Measurements from ENCODE around the gene PLOD2.

DNA sequence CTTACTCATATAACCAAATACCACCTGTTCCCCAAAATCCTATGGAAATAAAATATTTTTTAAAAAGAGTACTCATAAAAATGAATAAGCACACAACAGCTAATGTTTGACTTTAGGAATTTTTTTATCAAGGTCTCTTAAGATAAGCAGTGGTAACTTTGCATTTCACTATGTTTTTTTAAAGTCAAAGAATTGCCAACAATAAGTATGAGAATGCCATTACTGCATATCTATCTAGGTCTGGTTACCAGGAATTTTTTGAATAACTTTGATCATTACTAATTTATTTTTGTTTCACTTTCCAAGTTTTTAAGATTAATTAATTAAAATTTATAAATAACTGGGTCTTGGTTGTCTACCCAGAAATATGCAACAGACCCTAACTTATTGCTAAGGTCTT, 48.4 kb upstream of the PLOD2 start:
- TF ChIP-seq, protein P1, sequence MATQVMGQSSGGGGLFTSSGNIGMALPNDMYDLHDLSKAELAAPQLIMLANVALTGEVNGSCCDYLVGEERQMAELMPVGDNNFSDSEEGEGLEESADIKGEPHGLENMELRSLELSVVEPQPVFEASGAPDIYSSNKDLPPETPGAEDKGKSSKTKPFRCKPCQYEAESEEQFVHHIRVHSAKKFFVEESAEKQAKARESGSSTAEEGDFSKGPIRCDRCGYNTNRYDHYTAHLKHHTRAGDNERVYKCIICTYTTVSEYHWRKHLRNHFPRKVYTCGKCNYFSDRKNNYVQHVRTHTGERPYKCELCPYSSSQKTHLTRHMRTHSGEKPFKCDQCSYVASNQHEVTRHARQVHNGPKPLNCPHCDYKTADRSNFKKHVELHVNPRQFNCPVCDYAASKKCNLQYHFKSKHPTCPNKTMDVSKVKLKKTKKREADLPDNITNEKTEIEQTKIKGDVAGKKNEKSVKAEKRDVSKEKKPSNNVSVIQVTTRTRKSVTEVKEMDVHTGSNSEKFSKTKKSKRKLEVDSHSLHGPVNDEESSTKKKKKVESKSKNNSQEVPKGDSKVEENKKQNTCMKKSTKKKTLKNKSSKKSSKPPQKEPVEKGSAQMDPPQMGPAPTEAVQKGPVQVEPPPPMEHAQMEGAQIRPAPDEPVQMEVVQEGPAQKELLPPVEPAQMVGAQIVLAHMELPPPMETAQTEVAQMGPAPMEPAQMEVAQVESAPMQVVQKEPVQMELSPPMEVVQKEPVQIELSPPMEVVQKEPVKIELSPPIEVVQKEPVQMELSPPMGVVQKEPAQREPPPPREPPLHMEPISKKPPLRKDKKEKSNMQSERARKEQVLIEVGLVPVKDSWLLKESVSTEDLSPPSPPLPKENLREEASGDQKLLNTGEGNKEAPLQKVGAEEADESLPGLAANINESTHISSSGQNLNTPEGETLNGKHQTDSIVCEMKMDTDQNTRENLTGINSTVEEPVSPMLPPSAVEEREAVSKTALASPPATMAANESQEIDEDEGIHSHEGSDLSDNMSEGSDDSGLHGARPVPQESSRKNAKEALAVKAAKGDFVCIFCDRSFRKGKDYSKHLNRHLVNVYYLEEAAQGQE (IDR thresholded peaks at IDR 0.05; ENCODE audit: insufficient read depth in 1 of 2, low read depth in 2 of 2, low read length in 1 of 2), result no peak
- TF ChIP-seq POLR2AphosphoS5 (IDR thresholded peaks at IDR 0.05; ENCODE audit: low read depth, low read length) (no peak), TCF7L2 (IDR thresholded peaks at IDR 0.05; ENCODE audit: low read depth, low read length) (no peak), SIN3A (IDR thresholded peaks at IDR 0.05; ENCODE audit: borderline replicate concordance, insufficient read depth, low read depth, low read length) (no peak)
- TF ChIP-seq, protein P2, sequence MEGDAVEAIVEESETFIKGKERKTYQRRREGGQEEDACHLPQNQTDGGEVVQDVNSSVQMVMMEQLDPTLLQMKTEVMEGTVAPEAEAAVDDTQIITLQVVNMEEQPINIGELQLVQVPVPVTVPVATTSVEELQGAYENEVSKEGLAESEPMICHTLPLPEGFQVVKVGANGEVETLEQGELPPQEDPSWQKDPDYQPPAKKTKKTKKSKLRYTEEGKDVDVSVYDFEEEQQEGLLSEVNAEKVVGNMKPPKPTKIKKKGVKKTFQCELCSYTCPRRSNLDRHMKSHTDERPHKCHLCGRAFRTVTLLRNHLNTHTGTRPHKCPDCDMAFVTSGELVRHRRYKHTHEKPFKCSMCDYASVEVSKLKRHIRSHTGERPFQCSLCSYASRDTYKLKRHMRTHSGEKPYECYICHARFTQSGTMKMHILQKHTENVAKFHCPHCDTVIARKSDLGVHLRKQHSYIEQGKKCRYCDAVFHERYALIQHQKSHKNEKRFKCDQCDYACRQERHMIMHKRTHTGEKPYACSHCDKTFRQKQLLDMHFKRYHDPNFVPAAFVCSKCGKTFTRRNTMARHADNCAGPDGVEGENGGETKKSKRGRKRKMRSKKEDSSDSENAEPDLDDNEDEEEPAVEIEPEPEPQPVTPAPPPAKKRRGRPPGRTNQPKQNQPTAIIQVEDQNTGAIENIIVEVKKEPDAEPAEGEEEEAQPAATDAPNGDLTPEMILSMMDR (IDR thresholded peaks at IDR 0.05), result no peak

Data from Panc1 (cell line).